ENCODE data around the gene CAP1. TPM values are rescaled to one million over a fixed set of nuclear protein-coding genes. Genes with fewer than 3 reads are reported as not detected.

The CAP1 gene
- total and polyA plus RNA-seq, 8 donors, result 150 to 501 (median 167) TPM

GRCh38 chr1:40050863-40051262 is 10.3 kb downstream of the CAP1 start:
- ATAC-seq, result no peak
- H3K27ac ChIP-seq, result peak overlapping the region in 1 of 2 donors; percentile 61
- H3K4me1 ChIP-seq, result peaks cover 20 to 97% of the 10 kb centered on the region in 2 donors

GRCh38 chr1:40053138-40053887 is 12.8 kb downstream of the CAP1 start:
- H3K9me3 ChIP-seq, result no peaks in the 10 kb centered on the region
- H3K4me1 ChIP-seq, result peaks cover 19 to 97% of the 10 kb centered on the region in 2 donors
- DNase-seq (no peak), ATAC-seq (no peak)
- no peaks in the 10 kb centered on the region for H3K27me3 ChIP-seq
- intact Hi-C loops (cut with DNase I), result no loop called here
- peaks cover 0 to 28% of the 10 kb centered on the region in 2 donors for H3K36me3 ChIP-seq
- no peak overlapping the region for H3K27ac ChIP-seq
- H3K4me3 ChIP-seq, result no peak overlapping the region
- TF ChIP-seq CTCF (IDR thresholded peaks at IDR 0.05), result no peak

More at GRCh38 chr1:40050863-40051262, 10.3 kb downstream of the CAP1 start:
- intact Hi-C loops (cut with DNase I), result no loop called here
- H3K9me3 ChIP-seq, result no peaks in the 10 kb centered on the region
- no peak for DNase-seq
- no peaks in the 10 kb centered on the region for H3K27me3 ChIP-seq
- peaks cover 0 to 31% of the 10 kb centered on the region in 2 donors for H3K36me3 ChIP-seq
- no peak overlapping the region for H3K4me3 ChIP-seq
- TF ChIP-seq CTCF (IDR thresholded peaks at IDR 0.05), result no peak

GRCh38 chr1:40056519-40057309 is 16.2 kb downstream of the CAP1 start:
- Histone ChIP-seq H3K4me1 (peaks cover 23 to 97% of the 10 kb centered on the region in 2 donors), H3K27ac (peak overlapping the region in 1 of 2 donors; percentile 86), H3K4me3 (no peak overlapping the region), H3K27me3 (no peaks in the 10 kb centered on the region), H3K36me3 (peaks cover 0 to 27% of the 10 kb centered on the region in 2 donors), H3K9me3 (no peaks in the 10 kb centered on the region)
- DNase-seq (no peak), ATAC-seq (no peak)
- TF ChIP-seq CTCF (IDR thresholded peaks at IDR 0.05), result no peak
- intact Hi-C loops (cut with DNase I), result no loop called here

- DNase-seq, result no peak
- no peaks in the 10 kb centered on the region for H3K9me3 ChIP-seq
- no peak for ATAC-seq
- intact Hi-C loops (cut with DNase I), result no loop called here
- no peak overlapping the region for H3K4me3 ChIP-seq
- no peaks in the 10 kb centered on the region for H3K27me3 ChIP-seq
- H3K4me1 ChIP-seq, result peaks cover 23 to 97% of the 10 kb centered on the region in 2 donors
- peak overlapping the region in 1 of 2 donors; percentile 86 for H3K27ac ChIP-seq
- no peak for TF ChIP-seq CTCF (IDR thresholded peaks at IDR 0.05)
- peaks cover 0 to 34% of the 10 kb centered on the region in 2 donors for H3K36me3 ChIP-seq
Observed at GRCh38 chr1:40057310-40058030, 16.9 kb downstream of the CAP1 start.

Measured in left lung (tissue), 10 donors.